ENCODE measurements around the gene FAM185A. TPM values are rescaled to one million over a fixed set of nuclear protein-coding genes. Genes with fewer than 3 reads are reported as not detected.
"Not testable (repeated sequence)": the region's sequence is repeated elsewhere in the genome, so short reads cannot be mapped to it uniquely, and the experiment has no call there.

The FAM185A gene
- total RNA-seq, 1 donor from 2014 or later = 4.1 TPM

DNA sequence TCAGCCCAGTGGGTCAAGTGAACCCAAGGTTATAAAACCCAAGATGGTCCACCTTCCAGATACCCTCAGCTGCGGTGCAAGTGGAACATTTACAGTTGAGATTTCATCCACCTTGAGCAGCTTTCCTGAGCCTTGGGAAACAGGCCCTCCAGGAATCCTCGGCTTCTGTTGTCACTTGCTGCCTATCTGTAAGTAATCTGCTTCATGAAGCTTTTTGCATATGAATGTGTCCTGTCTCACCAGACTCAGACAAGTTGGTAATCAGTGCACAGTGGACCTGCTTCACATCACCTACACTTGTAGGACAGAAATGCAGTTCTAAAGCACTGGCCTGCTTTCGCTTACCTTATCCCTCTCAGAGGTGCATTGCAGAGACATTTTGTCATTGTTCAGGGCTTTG, 80.3 kb downstream of the FAM185A start:
- no peak for DNase-seq (ENCODE audit: low spot score)

DNA sequence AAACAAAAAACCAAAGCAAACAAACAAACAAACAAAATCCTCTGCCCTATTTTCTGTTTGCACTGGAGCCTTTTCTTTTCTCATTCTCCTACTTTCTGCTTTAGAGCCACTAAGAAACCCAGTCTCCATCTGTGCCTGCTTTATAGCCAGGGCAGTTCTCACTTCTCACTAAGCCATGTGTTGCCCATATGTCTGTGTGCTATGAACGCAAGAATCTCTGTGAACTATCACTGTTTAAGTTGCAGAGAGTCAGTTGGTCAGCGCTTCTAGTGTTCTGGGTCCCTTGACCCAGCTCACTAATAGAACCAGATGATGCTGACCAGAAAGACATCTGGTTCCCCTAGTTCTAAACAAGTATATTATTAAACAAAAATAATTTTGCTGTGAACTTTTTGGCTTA, 81.4 kb downstream of the FAM185A start:
- DNase-seq (ENCODE audit: low spot score) = no peak

DNA sequence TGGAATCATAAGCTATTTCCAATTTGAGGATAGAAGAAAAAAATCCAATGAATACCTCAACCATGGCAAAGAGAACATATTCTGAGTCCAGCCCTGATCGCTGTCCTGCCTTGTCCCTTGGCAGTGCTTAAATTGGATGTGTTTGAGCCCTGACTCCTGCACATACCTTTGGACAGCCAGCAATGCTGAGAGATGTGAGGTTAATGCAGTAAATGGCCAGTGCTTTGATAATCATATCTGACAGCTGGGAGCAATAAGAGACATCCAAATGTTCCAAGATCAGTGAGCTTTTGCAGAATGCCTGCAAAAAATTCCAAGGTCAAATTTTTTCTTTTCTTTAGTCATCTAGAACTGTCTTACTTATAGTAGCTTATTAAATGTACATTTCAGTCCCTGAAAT, 83.9 kb downstream of the FAM185A start:
- DNase-seq (ENCODE audit: low spot score) = no peak

DNA sequence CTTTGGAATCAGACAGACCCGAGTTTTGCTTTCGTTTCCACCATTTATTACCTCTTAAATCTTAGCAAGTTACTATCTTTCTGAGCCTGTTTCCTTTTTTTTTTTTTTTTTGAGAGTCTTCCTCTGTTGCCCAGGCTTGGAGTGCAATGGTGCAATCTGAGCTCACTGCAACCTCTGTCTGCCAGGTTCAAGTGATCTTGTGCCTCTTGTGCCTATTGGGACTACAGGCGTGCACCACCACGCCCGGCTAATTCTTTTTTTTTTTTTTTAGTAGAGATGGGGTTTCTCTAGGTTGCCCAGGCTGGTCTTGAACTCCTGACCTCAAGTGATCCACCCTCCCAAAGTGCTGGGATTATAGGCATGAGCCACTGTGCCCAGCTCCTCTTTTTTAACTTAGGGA, 84.5 kb downstream of the FAM185A start:
- no peak for DNase-seq (ENCODE audit: low spot score)

DNA sequence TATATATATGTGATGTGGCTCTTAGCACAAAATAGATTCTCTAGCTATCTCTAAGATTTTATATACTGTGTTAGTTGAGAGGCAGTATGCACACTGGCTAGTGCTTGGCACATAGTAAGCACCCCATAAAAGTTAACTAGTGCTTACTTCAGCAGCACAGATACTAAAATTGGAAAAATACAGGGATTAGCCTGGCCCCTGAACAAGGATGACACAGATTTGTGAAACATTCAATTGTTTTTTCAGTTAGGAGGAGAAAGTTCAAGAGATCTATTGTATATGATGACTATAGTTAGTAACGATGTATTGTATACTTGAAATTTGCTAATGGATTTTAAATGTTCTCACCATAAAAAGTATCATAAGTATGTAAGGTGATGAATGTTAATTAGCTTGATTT, 85.7 kb downstream of the FAM185A start:
- DNase-seq (ENCODE audit: low spot score) = no peak

DNA sequence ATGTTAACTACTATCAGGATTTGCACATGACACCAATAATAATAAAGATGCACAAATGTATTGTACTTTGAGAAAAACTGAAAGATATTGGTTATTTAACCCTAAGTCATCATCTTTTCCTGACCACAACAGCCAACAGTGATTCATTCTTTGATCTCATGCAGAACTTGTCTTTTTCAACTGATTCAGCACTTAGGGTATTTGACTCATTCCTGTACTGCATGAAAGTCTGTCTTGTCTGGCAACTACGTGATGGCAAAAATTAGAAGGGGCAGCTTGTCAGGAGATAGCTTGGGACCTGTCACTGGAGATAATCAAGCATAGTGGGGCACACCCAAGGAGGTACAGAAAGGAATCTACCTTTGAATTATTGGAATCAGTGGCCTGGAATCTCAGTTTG, 86.2 kb downstream of the FAM185A start:
- DNase-seq (ENCODE audit: low spot score) = no peak

DNA sequence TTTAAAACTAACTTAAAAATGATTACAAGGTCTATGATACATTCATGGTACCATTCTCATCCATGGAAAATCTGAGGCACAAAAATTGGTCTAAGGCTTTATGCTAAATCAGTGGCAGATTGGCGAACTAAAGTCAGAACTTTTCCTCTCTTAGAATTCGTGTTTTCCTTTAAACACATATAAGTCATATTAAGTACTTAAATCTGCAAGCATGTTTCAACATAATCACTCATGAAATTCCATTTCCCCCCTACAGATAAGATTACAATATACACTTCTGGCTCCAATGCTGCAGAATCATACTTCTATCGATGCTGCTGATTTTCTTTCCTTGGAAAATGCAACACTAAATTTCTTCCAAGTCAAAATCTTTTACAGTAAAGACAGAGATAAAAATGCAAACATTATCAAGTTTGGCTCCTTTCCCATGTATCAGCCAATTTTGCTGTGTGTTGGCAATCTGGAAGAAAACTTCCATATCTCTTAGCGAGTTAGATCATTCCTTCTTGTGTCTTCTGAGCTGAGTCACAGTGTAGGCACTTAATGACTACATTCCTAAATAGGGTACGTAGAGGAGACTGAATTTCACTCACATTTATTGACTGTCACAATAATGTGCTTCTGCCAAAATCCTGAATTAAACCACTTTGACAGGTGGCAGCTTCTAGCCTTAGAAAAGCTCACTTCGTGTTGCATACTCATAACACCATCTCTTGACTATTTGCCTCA, 87.6 kb downstream of the FAM185A start:
- no peak for DNase-seq (ENCODE audit: low spot score)

DNA sequence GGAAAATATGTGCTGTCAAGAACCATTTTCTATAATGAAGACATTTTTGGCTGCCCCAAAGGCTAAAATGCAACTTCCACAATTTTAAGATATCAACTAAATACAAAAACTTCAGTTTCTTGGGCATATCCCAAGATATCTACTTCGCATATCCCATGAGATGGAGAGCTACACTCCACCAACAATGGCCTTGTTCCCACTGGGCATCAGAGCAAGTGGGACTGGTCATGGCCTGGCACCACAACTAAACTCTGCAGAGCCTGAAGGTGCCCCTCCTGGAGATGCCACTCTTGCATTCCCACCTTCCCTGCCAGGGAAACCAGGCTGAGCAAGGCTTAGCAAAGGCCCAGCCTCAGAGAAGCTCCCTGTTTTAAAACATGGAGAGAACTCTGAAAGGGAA, 88.2 kb downstream of the FAM185A start:
- DNase-seq (ENCODE audit: low spot score) = no peak

DNA sequence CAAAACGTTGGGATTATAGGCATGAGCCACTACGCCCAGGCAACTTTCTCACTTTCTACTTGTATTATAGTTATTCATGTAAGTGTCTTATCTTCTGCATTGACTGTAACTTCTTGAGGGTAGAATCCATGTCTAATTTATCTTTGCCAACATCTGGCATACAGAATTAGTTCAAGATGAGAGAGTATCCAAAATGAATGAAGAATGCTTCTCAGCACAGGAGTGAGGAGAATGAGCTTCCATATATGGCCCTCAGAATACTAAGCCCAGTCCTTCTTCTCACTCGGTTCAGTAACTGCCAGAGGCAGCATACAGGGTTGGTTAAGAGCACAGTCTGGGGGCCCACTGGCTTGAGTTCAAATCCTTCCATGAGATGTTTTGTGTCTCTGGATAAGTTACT, 89.0 kb downstream of the FAM185A start:
- DNase-seq (ENCODE audit: low spot score) = no peak

DNA sequence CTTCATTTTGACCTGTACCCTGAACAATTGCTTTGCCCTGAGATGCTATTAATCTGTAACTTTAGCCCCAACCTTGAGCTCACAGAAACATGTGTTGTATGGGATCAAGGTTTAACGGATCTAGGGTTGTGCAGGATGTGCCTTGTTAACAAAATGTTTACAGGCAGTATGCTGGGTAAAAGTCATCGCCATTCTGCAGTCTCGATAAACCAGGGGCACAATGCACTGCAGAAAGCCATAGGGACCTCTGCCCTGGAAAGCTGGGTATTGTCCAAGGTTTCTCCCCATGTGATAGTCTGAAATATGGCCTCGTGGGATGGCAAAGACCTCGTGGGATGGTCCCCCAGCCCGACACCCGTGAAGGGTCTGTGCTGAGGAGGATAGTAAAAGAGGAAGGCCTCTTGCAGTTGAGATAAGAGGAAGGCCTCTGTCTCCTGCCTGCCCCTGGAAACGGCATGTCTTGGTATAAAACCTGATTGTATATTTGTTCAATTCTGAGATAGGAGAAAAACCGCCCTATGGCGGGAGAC, 89.8 kb downstream of the FAM185A start:
- DNase-seq (ENCODE audit: low spot score) = not testable (repeated sequence)

DNA sequence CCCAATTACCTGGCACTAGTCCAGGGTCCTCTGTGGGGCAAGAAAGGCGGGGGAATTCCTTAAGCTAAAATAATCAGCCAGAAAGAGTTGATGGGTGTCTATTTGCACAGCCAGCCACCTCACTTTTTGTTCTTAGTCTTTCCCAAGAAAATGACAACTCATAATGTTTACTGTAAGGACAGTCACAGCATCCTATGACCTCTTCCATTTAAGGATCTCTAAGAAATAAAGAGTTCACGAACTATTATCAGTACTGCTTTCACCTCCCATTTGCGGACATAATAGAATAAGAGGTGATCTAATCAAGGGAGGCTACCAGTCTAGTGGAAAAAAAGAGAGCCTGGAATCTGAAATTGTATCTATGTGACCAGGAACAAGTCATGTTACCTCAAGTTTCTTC, 91.6 kb downstream of the FAM185A start:
- DNase-seq (ENCODE audit: low spot score) = no peak

DNA sequence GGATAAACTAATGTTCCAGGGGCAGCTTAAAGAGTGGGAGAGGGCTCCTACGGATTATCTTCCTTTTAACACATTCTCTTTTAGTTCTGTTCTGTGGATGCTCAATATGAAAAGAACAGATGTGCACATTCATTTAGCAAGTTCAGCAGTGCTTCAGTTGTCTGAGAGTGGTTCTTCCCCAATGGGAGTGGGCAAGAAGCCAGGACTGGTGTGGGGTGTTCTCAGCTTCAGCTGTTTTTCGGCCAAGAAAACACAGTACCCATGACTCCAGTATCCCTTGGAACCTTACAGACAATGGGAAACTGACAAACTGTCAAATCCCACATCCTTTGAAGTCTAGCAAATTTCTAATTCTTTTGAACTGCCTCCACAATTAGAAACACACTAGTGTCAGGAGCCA, 92.5 kb downstream of the FAM185A start:
- no peak for DNase-seq (ENCODE audit: low spot score)

DNA sequence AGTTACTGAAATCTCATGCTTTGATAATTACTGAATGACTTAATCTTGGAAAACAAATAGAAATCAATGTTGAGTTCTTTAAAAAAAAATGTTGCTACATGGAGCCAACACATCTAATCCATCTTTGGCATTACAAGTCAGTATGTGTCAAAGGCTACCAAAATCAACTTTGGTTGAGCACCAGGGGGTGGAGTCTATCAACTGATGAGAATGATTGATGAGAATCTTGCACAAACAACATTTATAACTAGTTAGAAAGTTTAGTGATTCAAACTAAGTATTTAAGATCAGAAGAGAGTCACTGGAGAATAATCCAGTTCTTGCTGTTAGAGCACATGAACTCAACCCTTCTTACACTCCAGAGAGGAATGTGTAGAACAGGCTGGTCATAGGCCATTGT, 93.5 kb downstream of the FAM185A start:
- DNase-seq (ENCODE audit: low spot score) = no peak

DNA sequence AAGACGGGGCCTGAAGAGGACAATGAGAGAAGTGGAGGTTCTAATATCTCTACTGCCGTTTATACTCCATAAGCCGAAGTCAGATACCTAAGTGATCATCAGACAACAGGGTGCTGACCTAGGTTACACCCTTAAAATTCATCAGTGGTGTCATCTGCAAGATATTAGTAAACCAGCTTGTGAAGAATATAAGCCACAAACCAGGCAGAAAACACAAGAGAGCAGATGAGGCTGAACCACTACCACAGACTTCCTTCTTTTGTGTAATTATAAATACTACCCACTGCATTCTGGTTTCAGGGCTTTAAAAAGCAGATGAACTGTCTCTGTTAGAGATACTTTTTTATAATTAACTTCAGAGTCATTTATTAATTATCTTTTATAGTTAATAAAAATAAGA, 95.1 kb downstream of the FAM185A start:
- DNase-seq (ENCODE audit: low spot score) = no peak

DNA sequence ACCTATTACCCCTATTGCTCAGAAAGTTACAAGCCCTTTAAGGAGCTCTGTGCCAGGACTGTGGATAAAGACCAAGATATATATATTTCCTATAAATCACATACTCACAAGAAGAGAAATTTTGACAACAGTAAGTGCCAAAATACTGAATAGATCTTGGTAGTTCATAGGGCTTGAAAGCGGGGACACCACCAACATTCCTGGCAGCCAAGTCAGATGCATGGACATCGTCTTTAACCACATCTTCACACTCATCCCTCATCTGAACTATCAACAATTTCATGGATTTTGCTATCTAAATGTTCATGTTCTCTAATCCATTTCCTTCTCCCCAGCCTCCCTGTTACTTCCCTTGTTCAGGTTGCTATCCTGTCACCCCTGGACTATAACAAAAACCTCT, 96.5 kb downstream of the FAM185A start:
- no peak for DNase-seq (ENCODE audit: low spot score)

DNA sequence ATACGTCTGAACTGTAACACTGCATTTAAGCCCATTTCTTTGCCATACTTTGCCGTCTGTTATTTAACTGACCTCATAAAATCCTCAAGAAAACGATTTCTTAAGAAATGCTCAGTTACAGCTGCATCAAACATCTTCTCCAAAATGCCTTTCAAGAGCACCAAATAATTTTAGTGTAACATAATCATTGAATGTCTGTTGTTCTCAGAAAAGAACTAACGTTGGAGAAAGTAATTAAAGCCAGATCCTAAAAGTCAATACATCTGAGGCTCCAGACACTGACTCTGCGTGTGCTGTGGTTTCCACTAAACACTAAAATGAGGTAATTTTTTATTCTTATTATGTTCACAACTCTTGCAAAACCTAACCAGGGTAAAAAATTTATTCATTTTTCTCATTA, 100.3 kb downstream of the FAM185A start:
- no peak for DNase-seq (ENCODE audit: low spot score)

DNA sequence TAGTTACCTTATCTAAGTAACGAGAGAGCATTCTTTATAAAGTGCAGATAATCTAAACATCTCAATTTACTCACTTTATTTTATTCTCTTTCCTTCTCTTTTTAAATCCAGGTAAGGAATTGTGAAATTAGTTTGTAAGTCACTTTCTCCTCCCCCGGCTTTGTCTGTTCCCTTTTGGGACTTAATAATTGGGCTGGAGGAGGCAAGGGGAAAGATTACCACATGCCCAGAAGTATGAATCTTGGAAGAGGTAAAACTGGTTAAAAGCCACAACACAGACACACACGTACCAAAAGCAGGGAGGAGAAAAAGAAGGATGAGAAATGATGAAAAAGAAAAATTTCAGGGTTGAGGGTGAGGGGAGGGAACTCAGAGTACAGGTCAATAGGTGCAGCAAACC, 100.7 kb downstream of the FAM185A start:
- DNase-seq (ENCODE audit: low spot score) = no peak

DNA sequence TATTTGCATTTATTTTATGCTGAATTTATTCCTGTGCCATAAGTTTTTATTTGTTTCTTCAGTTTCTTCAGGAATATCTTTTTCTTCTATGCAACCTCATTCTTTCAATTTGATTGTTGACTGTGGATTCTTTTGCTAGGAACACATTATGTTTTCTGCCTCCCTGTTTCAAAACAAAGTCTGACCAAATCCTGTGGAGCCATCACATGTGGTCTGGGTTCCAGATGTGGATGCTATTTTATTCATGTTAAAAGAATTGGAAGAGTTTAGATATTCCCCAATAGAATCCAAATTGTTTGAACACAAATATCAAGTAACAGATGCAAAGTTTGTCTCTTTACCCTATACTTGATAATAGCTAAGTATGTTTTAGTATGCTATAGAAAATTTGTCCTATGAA, 107.2 kb downstream of the FAM185A start:
- DNase-seq (ENCODE audit: low spot score) = no peak

Other genes with a start within 250 kb of the FAM185A start
- gene RASA4B, start 231.2 kb upstream of the FAM185A start, total RNA-seq = 16.3 TPM
- 9.9 TPM for gene UPK3BL2, start 205.3 kb upstream of the FAM185A start, total RNA-seq
- not detected for gene SPDYE2, start 197.8 kb upstream of the FAM185A start, total RNA-seq
- gene POLR2J3, start 176.4 kb upstream of the FAM185A start, total RNA-seq = 23.5 TPM
- gene RASA4, start 132.2 kb upstream of the FAM185A start, total RNA-seq = 52.4 TPM
- 15.7 TPM for gene UPK3BL1, start 106.2 kb upstream of the FAM185A start, total RNA-seq
- not detected for gene SPDYE2B, start 98.7 kb upstream of the FAM185A start, total RNA-seq
- 7.1 TPM for gene POLR2J2, start 77.3 kb upstream of the FAM185A start, total RNA-seq
- gene LRRC17, start 164.0 kb downstream of the FAM185A start, total RNA-seq = 1.2 TPM